Brain microvascular endothelial cell (primary cell): ENCODE data around the gene MEIS2.

ENCODE experiments used
- DNase-seq: peaks from one replicate; pipeline ENCODE4 v3.0.0-alpha.2; 2020
- H3K27ac ChIP-seq: fragments of 250-450 bp; sonication (Bioruptor Pico); 2 replicates; pipeline ENCODE4 v1.5.1; 2020; ENCODE audit warnings: mild to moderate bottlenecking, moderate library complexity
- H3K27me3 ChIP-seq: fragments of 250-450 bp; sonication (Bioruptor Pico); replicated peaks from 2 replicates; pipeline ENCODE4 v1.5.1; 2020; ENCODE audit warnings: mild to moderate bottlenecking
- H3K36me3 ChIP-seq: fragments of 250-450 bp; sonication (Bioruptor Pico); replicated peaks from 2 replicates; pipeline ENCODE4 v1.5.1; 2020; ENCODE audit warnings: mild to moderate bottlenecking
- H3K4me3 ChIP-seq: 2 replicates; pipeline ENCODE4 v1.5.1; 2011; ENCODE audit warnings: low read depth, mild to moderate bottlenecking, control low read depth, low read length, moderate library complexity
- CTCF ChIP-seq: IDR thresholded peaks from 2 replicates; pipeline ENCODE4 v1.5.1; 2011; ENCODE audit warnings: low read depth, mild to moderate bottlenecking, moderate library complexity, low read length, control low read depth, inconsistent platforms; ENCODE audit errors: missing control alignments
- in situ Hi-C: cut with HindIII; loops from 2 replicates; pipeline ENCODE4 v1.10.0; 2017; ENCODE audit warnings: low sequenced_read_pairs, low pct_ligation_motif_present

Gene MEIS2

GRCh38 chr15:37034392-37034791 lies 66.0 kb downstream of the MEIS2 start:
- in situ Hi-C loops = no loop called here
- Histone ChIP-seq H3K36me3 (no peaks in the 10 kb centered on the region), H3K27me3 (no peaks in the 10 kb centered on the region), H3K27ac (no peak overlapping the region), H3K4me3 (no peak overlapping the region)
- no peak for TF ChIP-seq CTCF
- DNase-seq = no peak

GRCh38 chr15:37032091-37032775 lies 68.1 kb downstream of the MEIS2 start:
- in situ Hi-C loops = no loop called here
- H3K36me3 ChIP-seq = no peaks in the 10 kb centered on the region
- no peak for DNase-seq
- no peak for TF ChIP-seq CTCF
- no peak overlapping the region for H3K27ac ChIP-seq
- no peaks in the 10 kb centered on the region for H3K27me3 ChIP-seq
- no peak overlapping the region for H3K4me3 ChIP-seq

GRCh38 chr15:37031198-37031597 lies 69.2 kb downstream of the MEIS2 start:
- Histone ChIP-seq H3K36me3 (no peaks in the 10 kb centered on the region), H3K27ac (no peak overlapping the region), H3K4me3 (no peak overlapping the region), H3K27me3 (no peaks in the 10 kb centered on the region)
- DNase-seq = no peak
- in situ Hi-C loops = no loop called here
- TF ChIP-seq CTCF = no peak

- in situ Hi-C loops = no loop called here
- TF ChIP-seq CTCF = no peak
- H3K4me3 ChIP-seq = no peak overlapping the region
These were observed 71.6 kb downstream of the MEIS2 start for GRCh38 chr15:37028625-37029296.

GRCh38 chr15:37020852-37021251 lies 79.5 kb downstream of the MEIS2 start:
- no peaks in the 10 kb centered on the region for H3K36me3 ChIP-seq
- H3K27me3 ChIP-seq = no peaks in the 10 kb centered on the region
- in situ Hi-C loops = no loop called here
- DNase-seq = no peak
- no peak overlapping the region for H3K4me3 ChIP-seq
- H3K27ac ChIP-seq = no peak overlapping the region
- no peak for TF ChIP-seq CTCF

More at GRCh38 chr15:37028625-37029296, 71.6 kb downstream of the MEIS2 start:
- H3K27ac ChIP-seq = no peak overlapping the region
- DNase-seq = no peak
- H3K36me3 ChIP-seq = no peaks in the 10 kb centered on the region
- H3K27me3 ChIP-seq = no peaks in the 10 kb centered on the region
